ENCODE results near the gene SLC35F3.

Gene SLC35F3

DNA sequence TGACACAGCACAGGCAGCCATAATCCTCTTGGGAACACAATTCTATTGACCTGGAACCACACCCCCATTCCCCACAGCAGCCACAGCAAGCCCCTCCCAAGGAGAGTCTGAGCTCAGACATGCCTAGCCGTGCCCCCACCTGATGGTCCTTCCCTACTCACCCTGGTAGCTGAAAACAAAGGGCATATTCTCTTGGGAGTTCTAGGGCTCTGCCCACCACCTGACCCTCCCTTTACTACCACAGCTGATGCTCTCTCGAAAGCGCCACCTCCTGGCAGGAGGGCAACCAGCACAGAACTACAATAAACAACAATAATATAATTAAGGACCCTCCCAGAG lies 283.9 kb downstream of the SLC35F3 start:
- Histone ChIP-seq H3K4me2 (ENCODE audit: insufficient read depth, low read length, poor library complexity, severe bottlenecking) (peak overlapping the region; percentile 13), H3K9ac (ENCODE audit: low read depth, low read length, poor library complexity) (no peak overlapping the region), H3K18ac (ENCODE audit: low read length) (peak overlapping the region; percentile 93), H3K23ac (ENCODE audit: low read depth, low read length, poor library complexity) (no peak overlapping the region), H3K4me3 (ENCODE audit: low read length in 2 of 2) (no peak overlapping the region), H3K27ac (replicated peaks; ENCODE audit: low read length) (peak overlapping the region; percentile 34), H3K79me1 (ENCODE audit: low read depth, low read length) (no peaks in the 10 kb centered on the region), H3K9me3 (replicated peaks in 1 of 2; ENCODE audit: control insufficient read depth in 2 of 2, insufficient read depth in 1 of 2, low read depth in 1 of 2, low read length in 2 of 2) (no peaks in the 10 kb centered on the region), H3K36me3 (replicated peaks in 1 of 2; ENCODE audit: control insufficient read depth in 2 of 2, insufficient read depth in 2 of 2, low read length in 2 of 2) (no peaks in the 10 kb centered on the region), H3K27me3 (ENCODE audit: control insufficient read depth in 3 of 3, insufficient read depth in 3 of 3, low read depth in 1 of 3, low read length in 3 of 3) (no peaks in the 10 kb centered on the region), H2BK120ac (ENCODE audit: low read depth, low read length) (peak overlapping the region; percentile 16), H4K91ac (ENCODE audit: low read depth, low read length, poor library complexity) (no peak overlapping the region), H2AK5ac (ENCODE audit: low read depth, low read length) (no peak overlapping the region), H2AFZ (ENCODE audit: low read length) (no peak overlapping the region), H3K4me1 (ENCODE audit: control insufficient read depth in 2 of 2, insufficient read depth in 1 of 2, low read depth in 1 of 2, low read length in 2 of 2) (peaks cover 0 to 2% of the 10 kb centered on the region in 2 donors), H2BK5ac (ENCODE audit: low read length) (no peak overlapping the region), H2BK15ac (ENCODE audit: low read length) (no peak overlapping the region), H3K14ac (ENCODE audit: low read length) (no peak overlapping the region), H4K8ac (ENCODE audit: low read depth, low read length) (no peak overlapping the region), H2BK12ac (ENCODE audit: low read length) (no peak overlapping the region), H3K4ac (ENCODE audit: low read length) (no peak overlapping the region)
- no CpG with 5 or more reads among the region's 3 CpGs for WGBS, 2 donors (ENCODE audit: extremely low coverage in 2 of 2, insufficient read length in 2 of 2, insufficient replicate concordance in 1 of 2)
- DNase-seq (ENCODE audit: low spot score): peak; percentile 35

DNA sequence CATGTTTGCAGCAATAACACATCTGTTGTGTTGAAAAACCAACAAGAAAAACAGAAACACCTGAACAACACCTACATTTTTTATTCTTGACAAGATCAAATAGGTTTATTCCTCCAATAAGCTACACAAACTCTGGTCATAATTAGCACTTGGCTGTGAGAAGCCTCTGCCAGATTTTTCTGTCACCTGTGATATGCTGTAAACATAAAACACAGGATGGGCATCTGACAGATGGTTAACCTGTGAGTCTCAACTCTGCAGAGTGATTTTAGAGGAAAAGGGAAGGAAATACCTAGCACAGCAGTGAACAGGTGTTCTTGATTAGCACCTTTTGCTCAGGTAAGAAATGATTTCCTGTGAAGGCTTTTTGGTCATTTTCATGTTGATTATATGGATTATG lies 293.4 kb downstream of the SLC35F3 start:
- no peaks in the 10 kb centered on the region for H3K79me1 ChIP-seq (ENCODE audit: low read depth, low read length)
- no peaks in the 10 kb centered on the region for H3K4me1 ChIP-seq (ENCODE audit: control insufficient read depth in 2 of 2, insufficient read depth in 1 of 2, low read depth in 1 of 2, low read length in 2 of 2)
- H2AK5ac ChIP-seq (ENCODE audit: low read depth, low read length): no peak overlapping the region
- DNase-seq (ENCODE audit: low spot score): no peak
- no peaks in the 10 kb centered on the region for H3K36me3 ChIP-seq (replicated peaks in 1 of 2; ENCODE audit: control insufficient read depth in 2 of 2, insufficient read depth in 2 of 2, low read length in 2 of 2)
- no peak overlapping the region for H3K23ac ChIP-seq (ENCODE audit: low read depth, low read length, poor library complexity)
- no peak overlapping the region for H3K9ac ChIP-seq (ENCODE audit: low read depth, low read length, poor library complexity)
- no peak overlapping the region for H3K4me2 ChIP-seq (ENCODE audit: insufficient read depth, low read length, poor library complexity, severe bottlenecking)
- no peak overlapping the region for H2BK15ac ChIP-seq (ENCODE audit: low read length)
- no peak overlapping the region for H3K27ac ChIP-seq (replicated peaks; ENCODE audit: low read length)
- no peak overlapping the region for H3K18ac ChIP-seq (ENCODE audit: low read length)
- no peaks in the 10 kb centered on the region for H3K27me3 ChIP-seq (ENCODE audit: control insufficient read depth in 3 of 3, insufficient read depth in 3 of 3, low read depth in 1 of 3, low read length in 3 of 3)
- H2BK120ac ChIP-seq (ENCODE audit: low read depth, low read length): no peak overlapping the region
- H3K9me3 ChIP-seq (replicated peaks in 1 of 2; ENCODE audit: control insufficient read depth in 2 of 2, insufficient read depth in 1 of 2, low read depth in 1 of 2, low read length in 2 of 2): no peaks in the 10 kb centered on the region
- no peak overlapping the region for H2BK5ac ChIP-seq (ENCODE audit: low read length)
- H3K4me3 ChIP-seq (ENCODE audit: low read length in 2 of 2): no peak overlapping the region
- H3K4ac ChIP-seq (ENCODE audit: low read length): no peak overlapping the region
- H2BK12ac ChIP-seq (ENCODE audit: low read length): no peak overlapping the region
- no peak overlapping the region for H4K8ac ChIP-seq (ENCODE audit: low read depth, low read length)
- no peak overlapping the region for H2AFZ ChIP-seq (ENCODE audit: low read length)
- H3K14ac ChIP-seq (ENCODE audit: low read length): no peak overlapping the region
- no peak overlapping the region for H4K91ac ChIP-seq (ENCODE audit: low read depth, low read length, poor library complexity)

DNA sequence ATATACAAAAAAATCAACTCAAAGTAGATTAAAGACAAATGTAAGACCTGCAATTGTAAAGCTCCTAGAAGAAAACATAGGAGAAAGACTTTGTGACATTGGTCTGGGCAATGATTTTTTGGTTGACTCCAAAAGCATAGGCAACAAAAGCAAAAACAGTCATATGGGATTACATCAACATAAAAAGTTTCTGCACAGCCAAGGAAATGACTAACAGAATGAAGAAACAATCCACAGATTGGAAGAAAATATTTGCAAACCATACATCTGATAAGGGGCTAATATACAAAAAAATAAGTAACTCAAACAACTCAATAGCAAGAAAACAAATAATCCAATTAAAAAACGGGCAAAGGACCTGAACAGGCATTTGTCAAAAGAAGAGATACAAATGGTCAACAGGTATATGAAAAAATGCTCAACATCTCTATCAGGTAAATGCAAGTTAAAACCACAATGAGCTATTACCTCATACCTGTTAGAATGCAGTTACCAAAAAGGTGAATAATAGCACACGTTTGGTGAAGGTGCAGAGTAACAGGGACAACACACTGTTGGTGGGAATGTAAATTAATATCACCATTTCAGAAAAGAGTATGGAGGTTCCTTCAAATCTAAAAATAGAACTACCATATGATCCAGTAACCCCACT lies 295.1 kb downstream of the SLC35F3 start:
- H3K9ac ChIP-seq (ENCODE audit: low read depth, low read length, poor library complexity): no peak overlapping the region
- H3K18ac ChIP-seq (ENCODE audit: low read length): no peak overlapping the region
- no peak overlapping the region for H3K27ac ChIP-seq (replicated peaks; ENCODE audit: low read length)
- H3K14ac ChIP-seq (ENCODE audit: low read length): no peak overlapping the region
- no peaks in the 10 kb centered on the region for H3K27me3 ChIP-seq (ENCODE audit: control insufficient read depth in 3 of 3, insufficient read depth in 3 of 3, low read depth in 1 of 3, low read length in 3 of 3)
- H3K79me1 ChIP-seq (ENCODE audit: low read depth, low read length): no peaks in the 10 kb centered on the region
- H2BK5ac ChIP-seq (ENCODE audit: low read length): no peak overlapping the region
- no peak overlapping the region for H2BK12ac ChIP-seq (ENCODE audit: low read length)
- no peak overlapping the region for H2AK5ac ChIP-seq (ENCODE audit: low read depth, low read length)
- DNase-seq (ENCODE audit: low spot score): no peak
- H3K4me3 ChIP-seq (ENCODE audit: low read length in 2 of 2): no peak overlapping the region
- WGBS, 2 donors (ENCODE audit: extremely low coverage in 2 of 2, insufficient read length in 2 of 2, insufficient replicate concordance in 1 of 2): no CpG with 5 or more reads among the region's 2 CpGs
- H3K9me3 ChIP-seq (replicated peaks in 1 of 2; ENCODE audit: control insufficient read depth in 2 of 2, insufficient read depth in 1 of 2, low read depth in 1 of 2, low read length in 2 of 2): no peaks in the 10 kb centered on the region
- H2BK120ac ChIP-seq (ENCODE audit: low read depth, low read length): no peak overlapping the region
- H3K36me3 ChIP-seq (replicated peaks in 1 of 2; ENCODE audit: control insufficient read depth in 2 of 2, insufficient read depth in 2 of 2, low read length in 2 of 2): no peaks in the 10 kb centered on the region
- H2AFZ ChIP-seq (ENCODE audit: low read length): no peak overlapping the region
- H4K91ac ChIP-seq (ENCODE audit: low read depth, low read length, poor library complexity): no peak overlapping the region
- H3K23ac ChIP-seq (ENCODE audit: low read depth, low read length, poor library complexity): no peak overlapping the region
- no peaks in the 10 kb centered on the region for H3K4me1 ChIP-seq (ENCODE audit: control insufficient read depth in 2 of 2, insufficient read depth in 1 of 2, low read depth in 1 of 2, low read length in 2 of 2)
- no peak overlapping the region for H4K8ac ChIP-seq (ENCODE audit: low read depth, low read length)
- no peak overlapping the region for H3K4ac ChIP-seq (ENCODE audit: low read length)
- H3K4me2 ChIP-seq (ENCODE audit: insufficient read depth, low read length, poor library complexity, severe bottlenecking): no peak overlapping the region
- no peak overlapping the region for H2BK15ac ChIP-seq (ENCODE audit: low read length)

DNA sequence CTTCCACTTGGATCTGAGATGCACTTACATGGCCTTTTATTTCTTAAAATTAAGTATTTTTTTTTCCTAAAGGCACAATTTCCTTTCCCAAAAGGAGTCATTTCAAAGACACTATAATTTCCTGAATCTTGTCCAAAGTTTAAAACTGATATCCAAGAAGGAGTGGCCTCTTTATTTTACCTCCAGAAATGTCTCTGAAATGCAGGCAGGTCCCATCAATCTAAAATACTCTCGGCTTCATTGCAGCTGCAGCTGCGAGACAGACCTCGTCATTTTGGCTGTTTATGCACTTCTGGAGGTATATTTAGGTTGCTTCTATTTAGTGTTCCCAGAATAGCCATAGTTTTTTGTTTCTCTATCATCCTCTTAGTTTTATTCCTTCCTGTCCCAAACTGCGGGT lies 296.1 kb downstream of the SLC35F3 start:
- Histone ChIP-seq H3K23ac (ENCODE audit: low read depth, low read length, poor library complexity) (no peak overlapping the region), H2AK5ac (ENCODE audit: low read depth, low read length) (no peak overlapping the region), H3K14ac (ENCODE audit: low read length) (no peak overlapping the region), H3K4me1 (ENCODE audit: control insufficient read depth in 2 of 2, insufficient read depth in 1 of 2, low read depth in 1 of 2, low read length in 2 of 2) (no peaks in the 10 kb centered on the region), H3K9me3 (replicated peaks in 1 of 2; ENCODE audit: control insufficient read depth in 2 of 2, insufficient read depth in 1 of 2, low read depth in 1 of 2, low read length in 2 of 2) (no peaks in the 10 kb centered on the region), H3K4me2 (ENCODE audit: insufficient read depth, low read length, poor library complexity, severe bottlenecking) (no peak overlapping the region), H3K4me3 (ENCODE audit: low read length in 2 of 2) (no peak overlapping the region), H4K8ac (ENCODE audit: low read depth, low read length) (no peak overlapping the region), H3K4ac (ENCODE audit: low read length) (no peak overlapping the region), H3K27ac (replicated peaks; ENCODE audit: low read length) (no peak overlapping the region), H3K18ac (ENCODE audit: low read length) (no peak overlapping the region), H2BK120ac (ENCODE audit: low read depth, low read length) (no peak overlapping the region), H3K36me3 (replicated peaks in 1 of 2; ENCODE audit: control insufficient read depth in 2 of 2, insufficient read depth in 2 of 2, low read length in 2 of 2) (no peaks in the 10 kb centered on the region), H3K27me3 (ENCODE audit: control insufficient read depth in 3 of 3, insufficient read depth in 3 of 3, low read depth in 1 of 3, low read length in 3 of 3) (no peaks in the 10 kb centered on the region), H4K91ac (ENCODE audit: low read depth, low read length, poor library complexity) (no peak overlapping the region), H2BK12ac (ENCODE audit: low read length) (no peak overlapping the region), H2BK5ac (ENCODE audit: low read length) (no peak overlapping the region), H2BK15ac (ENCODE audit: low read length) (no peak overlapping the region), H2AFZ (ENCODE audit: low read length) (no peak overlapping the region), H3K79me1 (ENCODE audit: low read depth, low read length) (no peaks in the 10 kb centered on the region), H3K9ac (ENCODE audit: low read depth, low read length, poor library complexity) (no peak overlapping the region)
- no CpG with 5 or more reads among the region's 4 CpGs for WGBS, 2 donors (ENCODE audit: extremely low coverage in 2 of 2, insufficient read length in 2 of 2, insufficient replicate concordance in 1 of 2)
- DNase-seq (ENCODE audit: low spot score): no peak

Data from neuronal stem cell (in vitro differentiated cells).